Mucosa of descending colon (tissue), 3 donors: ENCODE measurements around the gene CDKAL1. TPM values are rescaled to one million over a fixed set of nuclear protein-coding genes. Genes with fewer than 3 reads are reported as not detected.

Source experiments
- ATAC-seq: fragments of 200-7000 bp; cut with Tn5 transposase; one replicate; pipeline ENCODE4 v1.9.1; 2020; ENCODE audit warnings: mild to moderate bottlenecking, moderate library complexity
- DNase-seq, 3 donors: peaks; one replicate each; pipeline ENCODE4 v3.0.0-alpha.2; 2020
- H3K36me3 ChIP-seq: fragments of 200-600 bp; one replicate; pipeline ENCODE4 v1.8.0; 2021; ENCODE audit warnings: low read depth, mild to moderate bottlenecking
- H3K4me1 ChIP-seq: fragments of 200-600 bp; one replicate; pipeline ENCODE4 v1.8.0; 2021; ENCODE audit warnings: low read depth, mild to moderate bottlenecking
- H3K4me3 ChIP-seq: fragments of 200-600 bp; one replicate; pipeline ENCODE4 v1.8.0; 2021; ENCODE audit warnings: mild to moderate bottlenecking
- H3K9me3 ChIP-seq: fragments of 200-600 bp; one replicate; pipeline ENCODE4 v1.8.0; 2021; ENCODE audit warnings: mild to moderate bottlenecking
- CTCF ChIP-seq: fragments of 200-600 bp; IDR thresholded peaks from one replicate; pipeline ENCODE4 v1.8.0; 2022; ENCODE audit warnings: antibody characterized with exemption, mild to moderate bottlenecking
- intact Hi-C, 2 donors: fragments of 100-400 bp; cut with DNase I in 1 of 2; cut with micrococcal nuclease in 1 of 2; formaldehyde crosslinking; loops; one replicate each; pipeline versions ENCODE4 v1.11.0 to v1.11.1; 2022; cut with DNase I, micrococcal nuclease
- total RNA-seq, 3 donors: library from RNA; stranded (reverse); fragmentation: NEBNext Ultra II Directional in 2 of 3; extraction: Animal tissue kit (Norgen Biotek cat#: 25700) in 2 of 3; gene quantifications; one replicate each; pipeline versions ENCODE4 v1.2.1 to v1.2.4, GENCODE V29; 2021 to 2023
- donor health status: DM: no; HTN: no; CAD: no; lungs with moderate emphysema.
- donor health status: DM: no; HTN: no; CAD: no.
- donor health status: DM: no; HTN: yes; CAD: no.

The CDKAL1 gene
- total RNA-seq, 3 donors from 2014 or later = 13.4 to 15.5 (median 15.3) TPM

GRCh38 chr6:21163110-21163837, 629.0 kb downstream of the CDKAL1 start:
- ATAC-seq = no peak
- Histone ChIP-seq H3K9me3 (no peaks in the 10 kb centered on the region), H3K36me3 (no peaks in the 10 kb centered on the region), H3K4me3 (no peak overlapping the region), H3K4me1 (no peaks in the 10 kb centered on the region)
- TF ChIP-seq CTCF = no peak
- no peak for DNase-seq
- intact Hi-C loops = no loop called here

GRCh38 chr6:21163838-21164180, 629.6 kb downstream of the CDKAL1 start:
- H3K9me3 ChIP-seq = no peaks in the 10 kb centered on the region
- ATAC-seq (no peak), DNase-seq (no peak)
- no peaks in the 10 kb centered on the region for H3K4me1 ChIP-seq
- intact Hi-C loops = no loop called here
- H3K36me3 ChIP-seq = no peaks in the 10 kb centered on the region
- no peak for TF ChIP-seq CTCF
- no peak overlapping the region for H3K4me3 ChIP-seq

GRCh38 chr6:21164768-21165326, 630.6 kb downstream of the CDKAL1 start:
- no peak for TF ChIP-seq CTCF
- DNase-seq = no peak
- Histone ChIP-seq H3K9me3 (no peaks in the 10 kb centered on the region), H3K4me3 (no peak overlapping the region), H3K36me3 (no peaks in the 10 kb centered on the region), H3K4me1 (no peaks in the 10 kb centered on the region)
- no peak for ATAC-seq
- intact Hi-C loops = no loop called here

GRCh38 chr6:21166754-21167153, 632.5 kb downstream of the CDKAL1 start:
- H3K4me1 ChIP-seq = no peaks in the 10 kb centered on the region
- no peaks in the 10 kb centered on the region for H3K9me3 ChIP-seq
- ATAC-seq (no peak), DNase-seq (no peak)
- no peak overlapping the region for H3K4me3 ChIP-seq
- TF ChIP-seq CTCF = no peak
- intact Hi-C loops = no loop called here
- H3K36me3 ChIP-seq = no peaks in the 10 kb centered on the region

- Histone ChIP-seq H3K4me1 (no peaks in the 10 kb centered on the region), H3K9me3 (no peaks in the 10 kb centered on the region), H3K4me3 (no peak overlapping the region), H3K36me3 (no peaks in the 10 kb centered on the region)
- no peak for TF ChIP-seq CTCF
- DNase-seq (no peak), ATAC-seq (no peak)
- intact Hi-C loops = no loop called here
Measured at GRCh38 chr6:21167790-21168189, 633.5 kb downstream of the CDKAL1 start.
